HEK293 (cell line): ENCODE data around the gene FOXP4.

ENCODE experiments used
- CTCF ChIA-PET: fragments of 350-600 bp; formaldehyde crosslinking; extraction: SDS; loops from one replicate; lab custom pipeline; 2021; ENCODE audit warnings: antibody characterized with exemption; lab: Yijun Ruan, JAX
- POLR2A ChIA-PET: fragments of 300-600 bp; formaldehyde crosslinking; extraction: SDS; loops from one replicate; lab custom pipeline; 2020; ENCODE audit warnings: antibody characterized with exemption, inconsistent platforms; lab: Yijun Ruan, JAX
- H3K27ac ChIP-seq: fragments of 200-500 bp; sonication (Bioruptor generic); 2 replicates; pipeline ENCODE4 v1.5.1; 2014; ENCODE audit warnings: low read depth, low read length, control low read depth, inconsistent platforms; ENCODE audit errors: extremely low read depth
- H3K36me3 ChIP-seq, 2 experiments: fragments of 200-500 bp in 1 of 2; sonication (Bioruptor generic) in 1 of 2; 1 replicate in 1 of 2; 2 replicates in 1 of 2; pipeline ENCODE4 v1.5.1; 2014 to 2017; ENCODE audit warnings: inconsistent platforms in 2 of 2, low read length in 2 of 2; ENCODE audit not compliant: control insufficient read depth in 2 of 2, insufficient read depth in 1 of 2
- H3K4me1 ChIP-seq: fragments of 200-500 bp; sonication (Bioruptor generic); 2 replicates; pipeline ENCODE4 v1.5.1; 2014; ENCODE audit warnings: mild to moderate bottlenecking, low read length, inconsistent platforms; ENCODE audit not compliant: control insufficient read depth, insufficient read depth
- H3K4me3 ChIP-seq: 2 replicates; pipeline ENCODE4 v1.5.1; 2011; ENCODE audit warnings: low read depth, mild to moderate bottlenecking, control low read depth, low read length, moderate library complexity
- H3K9me3 ChIP-seq: fragments of 200-500 bp; sonication (Bioruptor generic); 2 replicates; pipeline ENCODE4 v1.5.1; 2014; ENCODE audit warnings: low read depth, low read length, inconsistent platforms; ENCODE audit not compliant: control insufficient read depth, insufficient read depth
- GLIS1 ChIP-seq: fragments of 450-650 bp; formaldehyde crosslinking; IDR thresholded peaks from 2 replicates; pipeline ENCODE4 v1.5.1; 2016; ENCODE audit warnings: missing biosample characterization, missing genetic modification characterization
- KLF10 ChIP-seq: fragments of 450-650 bp; IDR thresholded peaks from 2 replicates; pipeline ENCODE4 v1.5.1; 2018; ENCODE audit warnings: missing biosample characterization, mild to moderate bottlenecking, missing genetic modification characterization
- RBAK ChIP-seq: fragments of 450-650 bp; formaldehyde crosslinking; IDR thresholded peaks from 2 replicates; pipeline ENCODE4 v1.5.1; 2016; ENCODE audit warnings: missing biosample characterization, missing genetic modification characterization
- SETDB1 ChIP-seq: IDR thresholded peaks from one replicate; pipeline ENCODE4 v1.6.1; 2017; ENCODE audit warnings: mild to moderate bottlenecking, low read length, moderate library complexity, mixed read lengths; ENCODE audit not compliant: insufficient read length
- SP2 ChIP-seq: fragments of 450-650 bp; formaldehyde crosslinking; IDR thresholded peaks from 2 replicates; pipeline ENCODE4 v1.5.1; 2016; ENCODE audit warnings: missing biosample characterization, missing genetic modification characterization
- TSHZ1 ChIP-seq: fragments of 450-650 bp; formaldehyde crosslinking; IDR thresholded peaks from 2 replicates; pipeline ENCODE4 v1.5.1; 2016; ENCODE audit warnings: missing biosample characterization, missing genetic modification characterization, borderline replicate concordance
- ZBTB6 ChIP-seq: fragments of 450-650 bp; formaldehyde crosslinking; IDR thresholded peaks from 2 replicates; pipeline ENCODE4 v1.5.1; 2017; ENCODE audit warnings: missing biosample characterization, missing genetic modification characterization
- ZEB2 ChIP-seq: fragments of 450-650 bp; formaldehyde crosslinking; IDR thresholded peaks from 2 replicates; pipeline ENCODE4 v1.5.1; 2016; ENCODE audit warnings: missing biosample characterization, missing genetic modification characterization
- ZNF16 ChIP-seq: fragments of 450-650 bp; formaldehyde crosslinking; IDR thresholded peaks from 2 replicates; pipeline ENCODE4 v1.5.1; 2016; ENCODE audit warnings: low read depth, missing biosample characterization, missing genetic modification characterization
- ZNF18 ChIP-seq: fragments of 450-650 bp; formaldehyde crosslinking; IDR thresholded peaks from 2 replicates; pipeline ENCODE4 v1.5.1; 2016; ENCODE audit warnings: missing biosample characterization, missing genetic modification characterization
- ZNF19 ChIP-seq: fragments of 450-650 bp; formaldehyde crosslinking; IDR thresholded peaks from 2 replicates; pipeline ENCODE4; 2016; ENCODE audit warnings: missing biosample characterization, missing genetic modification characterization, low read depth
- ZNF2 ChIP-seq: fragments of 450-650 bp; formaldehyde crosslinking; IDR thresholded peaks from 2 replicates; pipeline ENCODE4 v1.5.1; 2016; ENCODE audit warnings: missing biosample characterization, missing genetic modification characterization
- ZNF280D ChIP-seq: fragments of 450-650 bp; formaldehyde crosslinking; IDR thresholded peaks from 2 replicates; pipeline ENCODE4 v1.5.1; 2016; ENCODE audit warnings: missing biosample characterization, missing genetic modification characterization
- ZNF423 ChIP-seq: fragments of 450-650 bp; formaldehyde crosslinking; IDR thresholded peaks from 2 replicates; pipeline ENCODE4 v1.5.1; 2016; ENCODE audit warnings: missing biosample characterization, missing genetic modification characterization
- ZNF426 ChIP-seq: fragments of 450-650 bp; formaldehyde crosslinking; IDR thresholded peaks from 2 replicates; pipeline ENCODE4 v1.5.1; 2017; ENCODE audit warnings: missing biosample characterization, missing genetic modification characterization, mild to moderate bottlenecking, inconsistent platforms, moderate library complexity
- ZNF530 ChIP-seq: fragments of 450-650 bp; formaldehyde crosslinking; IDR thresholded peaks from 2 replicates; pipeline ENCODE4 v1.5.1; 2016; ENCODE audit warnings: low read depth, missing biosample characterization, missing genetic modification characterization
- ZNF555 ChIP-seq: fragments of 450-650 bp; formaldehyde crosslinking; conservative IDR thresholded peaks from 2 replicates; pipeline ENCODE4 v1.5.1; 2017; ENCODE audit warnings: missing biosample characterization, mild to moderate bottlenecking, missing genetic modification characterization, inconsistent platforms
- ZNF639 ChIP-seq: fragments of 450-650 bp; formaldehyde crosslinking; IDR thresholded peaks from 2 replicates; pipeline ENCODE4 v1.5.1; 2016; ENCODE audit warnings: missing biosample characterization, missing genetic modification characterization
- ZNF830 ChIP-seq: fragments of 450-650 bp; IDR thresholded peaks from 2 replicates; pipeline ENCODE4 v1.5.0; 2018; ENCODE audit warnings: missing biosample characterization, missing genetic modification characterization, low read depth, mild to moderate bottlenecking, moderate library complexity
- ZNF843 ChIP-seq: fragments of 450-650 bp; formaldehyde crosslinking; IDR thresholded peaks from 2 replicates; pipeline ENCODE4 v1.5.1; 2016; ENCODE audit warnings: missing biosample characterization, missing genetic modification characterization
- ZSCAN4 ChIP-seq: fragments of 450-650 bp; formaldehyde crosslinking; IDR thresholded peaks from 2 replicates; pipeline ENCODE4 v1.5.1; 2017; ENCODE audit warnings: missing biosample characterization, missing genetic modification characterization

Gene FOXP4

GRCh38 chr6:41577356-41578216 lies 31.4 kb downstream of the FOXP4 start (continued):
- 0 out of 2 replicates have a peak, but pooled peaks have one; percentile 22 for TF ChIP-seq ZNF18 (tag by site-specific recombination)
- TF ChIP-seq KLF10 (tag by site-specific recombination) = no peak
- 0 out of 2 replicates have a peak, but pooled peaks have one; percentile 6 for TF ChIP-seq ZNF843
- TF ChIP-seq ZNF555 (tag by site-specific recombination) = no peak
- no peak for TF ChIP-seq SETDB1
- no peak for TF ChIP-seq ZNF830 (tag by site-specific recombination)

GRCh38 chr6:41578217-41579087 lies 32.3 kb downstream of the FOXP4 start:
- H3K4me1 ChIP-seq = peaks cover 18% of the 10 kb centered on the region
- peaks cover 4 to 40% of the 10 kb centered on the region in 2 experiments; a peak in 2 of 3 replicates for H3K36me3 ChIP-seq
- H3K27ac ChIP-seq = peak overlapping the region; percentile 82
- H3K4me3 ChIP-seq = no peak overlapping the region
- H3K9me3 ChIP-seq = no peaks in the 10 kb centered on the region
- ChIA-PET POLR2A (interaction anchor here (0.7 to 1.3 kb wide), 3 partner anchors 10 to 1187 kb away, joined by 3 to 6 read pairs (median 3); no protein-coding TSS in a partner anchor), CTCF (interaction anchor here (0.5 to 7.5 kb wide), 9 partner anchors 9 to 210 kb away, joined by 3 to 40 read pairs (median 4); no protein-coding TSS in a partner anchor)
- TF ChIP-seq ZNF16 (tag by site-specific recombination) (no peak), ZBTB6 (tag by site-specific recombination) (no peak), SP2 (peak; percentile 49; the same call in 1 of the 2 replicates), RBAK (tag by site-specific recombination) (no peak), ZNF639 (tag by site-specific recombination) (no peak), GLIS1 (0 out of 2 replicates have a peak, but pooled peaks have one; percentile 1), ZNF2 (tag by site-specific recombination) (0 out of 2 replicates have a peak, but pooled peaks have one; percentile 8), ZEB2 (tag by site-specific recombination) (no peak), TSHZ1 (tag by site-specific recombination) (no peak), ZNF280D (tag by site-specific recombination) (no peak), ZNF426 (tag by site-specific recombination) (no peak), ZSCAN4 (tag by site-specific recombination) (no peak), ZNF530 (tag by site-specific recombination) (no peak), ZNF423 (tag by site-specific recombination) (no peak), ZNF19 (tag by site-specific recombination) (no peak)
